ENCODE measurements around the gene CABP7. TPM values are rescaled to one million over a fixed set of nuclear protein-coding genes. Genes with fewer than 3 reads are reported as not detected.

The CABP7 gene
- total and polyA plus RNA-seq, 2 donors (not counting 1 experiment from before 2014, with no cell fraction given) = 0.03 TPM; not detected in 1

- CTCF ChIA-PET = interaction anchor here (1.0 to 5.5 kb wide), 6 partner anchors 15 to 398 kb away, joined by 3 to 40 read pairs (median 4); no protein-coding TSS in a partner anchor
- no peaks in the 10 kb centered on the region for H3K27me3 Mint-ChIP-seq
- H3K36me3 ChIP-seq (replicated peaks in 1 of 2; ENCODE audit: control extremely low read depth in 1 of 2, control insufficient read depth in 1 of 2, extremely low read depth in 1 of 2, insufficient read depth in 2 of 2, low read length in 1 of 2) = peaks cover 0 to 39% of the 10 kb centered on the region in 2 experiments
- no peaks in the 10 kb centered on the region for H3K79me2 ChIP-seq (ENCODE audit: control insufficient read depth, insufficient read depth, low read length)
- H4K20me1 ChIP-seq (ENCODE audit: control insufficient read depth, insufficient read depth, low read length, poor library complexity, severe bottlenecking) = no peaks in the 10 kb centered on the region
- no peaks in the 10 kb centered on the region for H3K9me3 ChIP-seq (ENCODE audit: control extremely low read depth in 1 of 3, control insufficient read depth in 2 of 3, insufficient read depth in 1 of 3, low read length in 2 of 3)
- H3K27ac ChIP-seq (ENCODE audit: low read length in 2 of 2) = no peak overlapping the region
- H3K4me1 ChIP-seq (ENCODE audit: control insufficient read depth in 2 of 2, insufficient read depth in 2 of 2, low read length in 2 of 2) = no peaks in the 10 kb centered on the region
- no peak for DNase-seq
- no peak overlapping the region for H3K4me2 ChIP-seq (replicated peaks; ENCODE audit: low read depth, low read length, poor library complexity, severe bottlenecking)
- H3K9ac ChIP-seq (ENCODE audit: low read length) = no peak overlapping the region
- no peak for ATAC-seq (ENCODE audit: low read depth)
- WGBS (ENCODE audit: insufficient coverage) = 97% methylated on average over 9 of the region's 9 CpGs
- H3K9me3 Mint-ChIP-seq (ENCODE audit: insufficient read depth) = no peaks in the 10 kb centered on the region
- intact Hi-C loops (cut with micrococcal nuclease) = loop anchor here (1.0 kb wide), 1 partner anchor 315 kb away; no protein-coding TSS in a partner anchor
- H3K4me3 Mint-ChIP-seq = no peak overlapping the region
- no peak overlapping the region for H3K4me3 ChIP-seq (ENCODE audit: control extremely low read depth in 1 of 5, extremely low read depth in 1 of 5, insufficient read depth in 1 of 5, low read depth in 2 of 5, low read length in 4 of 5)
- no peak overlapping the region for H2AFZ ChIP-seq (ENCODE audit: insufficient read depth, low read depth, low read length, poor library complexity, severe bottlenecking)
- POLR2A ChIA-PET = no interaction called here
- H3K27ac Mint-ChIP-seq = no peak overlapping the region
- TF ChIP-seq EZH2 (IDR thresholded peaks at IDR 0.05; ENCODE audit: borderline replicate concordance, insufficient read depth, low read depth, low read length, poor library complexity, severe bottlenecking) = no peak
- TF ChIP-seq CTCF (IDR thresholded peaks at IDR 0.05) = no peak
- H3K4me1 Mint-ChIP-seq = no peaks in the 10 kb centered on the region
- H3K27me3 ChIP-seq (replicated peaks in 1 of 4; ENCODE audit: control extremely low read depth in 1 of 4, control insufficient read depth in 3 of 4, insufficient read depth in 4 of 4, low read length in 3 of 4) = no peaks in the 10 kb centered on the region
These were observed 29.3 kb upstream of the CABP7 start for GRCh38 chr22:29690476-29690875.

- no peaks in the 10 kb centered on the region for H3K9me3 ChIP-seq (ENCODE audit: control extremely low read depth in 1 of 3, control insufficient read depth in 2 of 3, insufficient read depth in 1 of 3, low read length in 2 of 3)
- H3K4me1 Mint-ChIP-seq = no peaks in the 10 kb centered on the region
- H4K20me1 ChIP-seq (ENCODE audit: control insufficient read depth, insufficient read depth, low read length, poor library complexity, severe bottlenecking) = no peaks in the 10 kb centered on the region
- H3K27me3 Mint-ChIP-seq = no peaks in the 10 kb centered on the region
- 95% methylated on average over 12 of the region's 13 CpGs for WGBS (ENCODE audit: insufficient coverage)
- H3K4me1 ChIP-seq (ENCODE audit: control insufficient read depth in 2 of 2, insufficient read depth in 2 of 2, low read length in 2 of 2) = no peaks in the 10 kb centered on the region
- DNase-seq (no peak), ATAC-seq (ENCODE audit: low read depth) (no peak)
- no peaks in the 10 kb centered on the region for H3K27me3 ChIP-seq (replicated peaks in 1 of 4; ENCODE audit: control extremely low read depth in 1 of 4, control insufficient read depth in 3 of 4, insufficient read depth in 4 of 4, low read length in 3 of 4)
- no peak overlapping the region for H3K4me3 Mint-ChIP-seq
- TF ChIP-seq CTCF (IDR thresholded peaks at IDR 0.05) (no peak), EZH2 (IDR thresholded peaks at IDR 0.05; ENCODE audit: borderline replicate concordance, insufficient read depth, low read depth, low read length, poor library complexity, severe bottlenecking) (no peak)
- H3K79me2 ChIP-seq (ENCODE audit: control insufficient read depth, insufficient read depth, low read length) = no peaks in the 10 kb centered on the region
- H3K4me3 ChIP-seq (ENCODE audit: control extremely low read depth in 1 of 5, extremely low read depth in 1 of 5, insufficient read depth in 1 of 5, low read depth in 2 of 5, low read length in 4 of 5) = no peak overlapping the region
- H3K9ac ChIP-seq (ENCODE audit: low read length) = no peak overlapping the region
- ChIA-PET CTCF (interaction anchor here (5.5 kb wide), 1 partner anchor 313 kb away, joined by 40 read pairs; no protein-coding TSS in a partner anchor), POLR2A (no interaction called here)
- H3K9me3 Mint-ChIP-seq (ENCODE audit: insufficient read depth) = no peaks in the 10 kb centered on the region
- intact Hi-C loops (cut with micrococcal nuclease) = no loop called here
- no peak overlapping the region for H3K4me2 ChIP-seq (replicated peaks; ENCODE audit: low read depth, low read length, poor library complexity, severe bottlenecking)
- no peak overlapping the region for H3K27ac ChIP-seq (ENCODE audit: low read length in 2 of 2)
- peaks cover 0 to 35% of the 10 kb centered on the region in 2 experiments for H3K36me3 ChIP-seq (replicated peaks in 1 of 2; ENCODE audit: control extremely low read depth in 1 of 2, control insufficient read depth in 1 of 2, extremely low read depth in 1 of 2, insufficient read depth in 2 of 2, low read length in 1 of 2)
- H2AFZ ChIP-seq (ENCODE audit: insufficient read depth, low read depth, low read length, poor library complexity, severe bottlenecking) = no peak overlapping the region
- H3K27ac Mint-ChIP-seq = no peak overlapping the region
These were observed 28.0 kb upstream of the CABP7 start for GRCh38 chr22:29691636-29692326.
